Kidney glomerular epithelial cell (primary cell): Measurements from ENCODE around the gene LMLN.
"Not testable (repeated sequence)": the region's sequence is repeated elsewhere in the genome, so short reads cannot be mapped to it uniquely, and the experiment has no call there.

ENCODE experiments used
- DNase-seq: peaks from one replicate; lab custom pipeline; 2025; lab: John Stamatoyannopoulos, UW

The LMLN gene

GRCh38 chr3:198027045-198027798 lies 67.2 kb downstream of the LMLN start:
- no peak for DNase-seq

DNA sequence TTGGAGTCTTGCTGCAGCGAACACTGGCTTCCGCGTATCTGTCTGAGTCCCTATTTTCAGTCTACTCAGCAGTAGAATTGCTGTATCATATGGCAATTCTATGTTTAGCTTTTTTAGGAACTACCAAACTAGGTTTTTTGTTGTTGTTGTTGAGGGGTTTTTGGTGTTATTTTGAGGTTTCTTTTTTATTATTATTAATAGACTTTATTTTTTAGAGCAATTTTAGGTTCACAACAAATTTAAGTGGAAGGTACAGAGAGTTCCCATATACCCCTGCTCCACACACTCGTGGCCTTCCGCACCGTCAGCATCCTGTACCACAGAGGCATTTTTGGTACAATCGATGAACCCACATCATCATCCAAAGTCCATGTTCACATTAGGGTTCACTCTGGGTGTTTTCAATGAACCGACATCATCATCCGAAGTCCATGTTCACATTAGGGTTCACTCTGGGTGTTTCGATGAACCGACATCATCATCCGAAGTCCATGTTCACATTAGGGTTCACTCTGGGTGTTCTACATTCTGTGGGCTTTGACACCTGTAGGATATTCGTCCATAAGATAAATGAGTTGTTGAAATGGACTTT lies 67.9 kb downstream of the LMLN start:
- DNase-seq = no peak

GRCh38 chr3:198028718-198029117 lies 68.7 kb downstream of the LMLN start:
- DNase-seq = no peak

GRCh38 chr3:198030125-198030524 lies 70.1 kb downstream of the LMLN start:
- DNase-seq = no peak

GRCh38 chr3:198030726-198031125 lies 70.7 kb downstream of the LMLN start:
- no peak for DNase-seq

- no peak for DNase-seq
Measured at GRCh38 chr3:198032039-198032936, 72.3 kb downstream of the LMLN start.

DNA sequence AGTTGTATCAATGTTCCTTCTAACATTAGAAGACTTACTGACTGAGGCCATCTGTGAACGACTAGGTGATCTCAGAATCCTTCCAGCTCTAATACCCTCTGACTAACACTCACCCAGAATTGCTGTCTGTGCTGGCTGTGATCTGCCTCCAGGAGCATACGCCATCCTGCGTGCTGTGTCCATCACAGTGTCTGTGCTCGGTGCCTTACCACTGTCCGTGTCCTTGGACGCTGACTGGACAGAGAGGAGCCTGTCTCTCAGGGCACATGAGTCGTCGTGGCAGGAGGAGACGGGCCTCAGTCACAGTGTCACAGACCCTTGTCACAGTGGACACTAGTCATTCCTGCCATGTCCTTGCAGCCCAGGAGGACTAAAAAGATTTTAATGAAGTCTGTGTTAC lies 83.1 kb downstream of the LMLN start:
- DNase-seq = no peak

DNA sequence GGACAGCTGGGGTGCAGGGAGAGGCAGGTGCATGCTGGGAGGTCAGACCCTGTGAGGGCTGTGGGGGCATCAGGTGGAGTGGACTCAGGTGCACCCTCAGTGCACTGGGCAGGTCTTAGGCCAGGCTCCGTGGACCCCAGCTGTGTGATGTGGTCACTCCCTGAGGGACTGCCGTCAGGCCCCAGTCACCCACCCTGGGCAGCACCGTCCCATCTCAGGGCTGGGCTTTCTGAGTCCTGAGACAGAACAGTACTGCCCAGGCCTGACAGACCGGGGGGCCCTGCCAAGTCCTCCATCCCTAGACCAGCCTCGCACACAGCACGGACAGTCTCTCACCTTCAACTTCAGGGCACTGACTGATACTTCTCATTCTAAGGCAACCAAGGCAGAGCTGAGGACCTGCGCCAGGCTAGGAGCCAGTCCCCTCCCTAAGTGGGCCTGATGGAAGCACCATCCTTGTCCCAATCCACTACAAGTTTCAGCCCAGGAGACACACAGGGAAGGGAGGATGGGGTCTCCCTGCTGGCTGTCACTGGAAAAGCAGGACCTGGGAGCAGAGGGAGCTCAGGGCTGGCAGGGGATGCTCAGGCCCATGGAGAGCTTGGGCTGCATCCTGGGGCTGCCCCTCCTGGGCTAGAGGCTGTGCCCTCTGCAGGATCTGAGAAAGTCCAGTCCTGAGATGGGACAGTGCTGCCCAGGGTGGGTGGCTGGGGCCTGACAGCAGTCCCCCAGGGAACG lies 86.3 kb downstream of the LMLN start:
- DNase-seq = no peak

GRCh38 chr3:198048445-198048844 lies 88.4 kb downstream of the LMLN start:
- no peak for DNase-seq

DNA sequence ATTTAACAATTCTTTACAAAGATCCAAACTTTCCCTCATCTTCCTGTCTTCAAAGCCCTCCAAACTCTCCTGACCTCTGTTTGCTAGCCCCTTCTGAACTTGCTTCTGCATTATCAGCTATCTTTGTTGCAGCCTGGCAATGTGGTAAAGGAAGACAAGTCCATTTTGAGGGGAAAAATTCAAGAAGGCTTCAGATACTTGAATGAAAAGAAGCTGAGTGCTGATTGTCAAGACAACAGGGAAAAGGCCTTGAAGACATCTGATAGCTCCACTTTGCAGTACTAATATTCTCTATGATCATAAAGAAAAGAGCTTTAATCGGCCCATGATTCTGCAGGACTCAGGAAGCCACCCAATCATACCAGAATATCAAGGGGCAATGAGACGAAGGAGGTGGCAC lies 91.8 kb downstream of the LMLN start:
- no peak for DNase-seq

DNA sequence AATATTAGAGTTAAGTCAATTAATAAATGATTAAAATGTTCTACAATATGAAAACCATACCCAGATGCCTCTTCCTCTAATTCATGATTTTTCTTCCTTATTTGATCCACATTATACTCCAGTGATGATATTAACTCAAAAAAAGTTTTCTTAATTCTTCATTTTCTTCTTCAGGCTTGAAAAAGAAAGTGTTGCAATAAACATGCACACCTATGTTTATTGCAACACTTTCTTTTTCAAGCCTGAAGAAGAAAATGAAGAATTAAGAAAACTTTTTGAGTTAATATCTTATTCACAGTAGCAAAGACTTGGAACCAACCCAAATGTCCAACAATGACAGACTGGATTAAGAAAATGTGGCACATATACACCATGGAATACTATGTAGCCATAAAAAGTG lies 93.4 kb downstream of the LMLN start:
- not testable (repeated sequence) for DNase-seq

GRCh38 chr3:198061119-198062067 lies 101.4 kb downstream of the LMLN start:
- DNase-seq = no peak

DNA sequence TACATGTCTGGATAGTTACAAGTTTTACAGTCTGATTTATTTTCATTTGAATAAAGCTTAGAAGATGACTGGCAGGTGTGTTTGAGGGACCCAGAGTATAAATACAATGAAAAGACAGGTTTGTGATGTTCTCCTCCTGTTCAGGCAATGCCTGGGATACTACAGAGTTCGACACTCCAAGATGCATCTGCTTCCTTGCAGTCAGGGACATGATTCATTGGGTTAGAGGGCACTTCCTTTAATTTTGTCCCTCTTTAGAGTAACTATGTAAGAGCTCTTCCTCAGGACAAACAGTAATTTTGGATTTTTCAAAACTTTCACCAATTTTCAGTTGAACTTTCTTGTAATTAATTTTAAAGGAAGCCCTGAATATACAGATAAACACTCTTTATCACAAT lies 102.0 kb downstream of the LMLN start:
- DNase-seq = no peak

DNA sequence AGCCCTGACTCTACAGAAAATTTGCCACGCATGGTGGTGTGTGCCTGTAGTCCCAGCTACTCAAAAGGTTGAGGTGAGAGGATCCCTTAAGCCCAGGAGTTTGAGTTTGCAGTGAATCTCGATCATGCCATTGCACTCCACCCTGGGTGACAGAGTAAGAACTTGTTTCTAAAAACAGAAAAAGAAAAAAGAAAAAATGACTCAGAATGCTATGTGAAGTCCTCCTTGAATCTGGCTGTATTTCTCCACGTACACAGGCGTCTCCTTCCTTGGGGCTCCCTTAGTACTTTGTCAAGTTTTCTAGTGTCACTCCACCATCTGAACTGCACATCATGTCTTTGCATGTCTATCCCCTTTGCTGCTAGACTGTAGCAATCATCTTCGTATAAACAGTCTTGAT lies 104.4 kb downstream of the LMLN start:
- DNase-seq = no peak

GRCh38 chr3:198065897-198066296 lies 105.9 kb downstream of the LMLN start:
- DNase-seq = no peak

- DNase-seq = no peak
Measured at GRCh38 chr3:198067416-198067815, 107.4 kb downstream of the LMLN start.

DNA sequence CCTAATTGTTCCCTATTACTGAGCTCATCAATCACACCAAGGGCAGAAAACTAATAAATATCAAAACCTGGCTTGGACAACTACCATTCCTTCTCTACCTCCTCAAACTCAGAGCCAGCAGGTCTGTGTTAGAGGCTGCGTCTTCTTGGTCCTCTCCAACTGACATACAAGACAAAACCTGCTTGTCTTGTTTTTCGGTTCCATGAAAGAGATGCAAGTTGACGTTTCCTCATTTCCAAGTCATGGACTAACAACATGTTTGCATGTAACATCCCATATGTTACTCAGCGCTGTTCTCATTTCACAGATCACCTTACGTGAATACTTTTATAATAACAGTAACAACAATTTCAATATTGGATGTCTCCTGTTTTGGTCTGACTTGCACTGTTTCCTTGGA lies 110.9 kb downstream of the LMLN start:
- DNase-seq = no peak

GRCh38 chr3:198071602-198072287 lies 111.7 kb downstream of the LMLN start:
- DNase-seq = peak; percentile 94

DNA sequence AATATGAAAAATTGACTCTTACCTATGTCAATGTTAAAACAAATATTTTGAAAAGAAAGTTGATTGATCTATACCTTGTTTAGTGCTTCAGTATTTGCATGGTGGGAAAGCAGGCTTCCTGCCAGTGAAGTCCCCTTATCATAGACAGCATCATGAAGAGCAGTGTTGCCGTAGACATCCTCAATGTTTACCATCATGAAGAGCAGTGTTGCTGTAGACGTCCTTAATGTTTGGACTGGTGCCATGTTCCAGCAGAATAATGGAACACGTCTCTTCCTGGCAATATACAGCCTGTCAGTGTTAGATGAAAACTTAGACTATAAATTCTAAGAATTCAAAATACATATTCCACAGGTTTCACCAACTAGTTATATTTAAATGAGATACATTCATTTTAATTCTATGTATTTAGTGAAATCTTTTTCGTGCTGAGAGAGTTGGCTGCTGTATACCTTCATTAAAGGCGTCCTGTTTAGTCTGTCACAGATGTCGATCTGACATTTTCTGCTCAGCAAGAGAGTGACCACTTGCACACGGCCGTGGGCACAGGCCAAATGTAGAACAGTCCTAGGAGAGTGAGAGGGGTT lies 116.8 kb downstream of the LMLN start:
- no peak for DNase-seq
